GM18519 (cell line): ENCODE measurements around the gene YTHDF1.
"Not testable (repeated sequence)": the region's sequence is repeated elsewhere in the genome, so short reads cannot be mapped to it uniquely, and the experiment has no call there.

Experiments
- ATAC-seq: cut with Tn5 transposase; IDR thresholded peaks from one replicate; pipeline ENCODE4 v1.9.1; 2021; ENCODE audit warnings: mild to moderate bottlenecking, moderate library complexity; ENCODE audit not compliant: unreplicated experiment, low FRiP score

Gene YTHDF1

DNA sequence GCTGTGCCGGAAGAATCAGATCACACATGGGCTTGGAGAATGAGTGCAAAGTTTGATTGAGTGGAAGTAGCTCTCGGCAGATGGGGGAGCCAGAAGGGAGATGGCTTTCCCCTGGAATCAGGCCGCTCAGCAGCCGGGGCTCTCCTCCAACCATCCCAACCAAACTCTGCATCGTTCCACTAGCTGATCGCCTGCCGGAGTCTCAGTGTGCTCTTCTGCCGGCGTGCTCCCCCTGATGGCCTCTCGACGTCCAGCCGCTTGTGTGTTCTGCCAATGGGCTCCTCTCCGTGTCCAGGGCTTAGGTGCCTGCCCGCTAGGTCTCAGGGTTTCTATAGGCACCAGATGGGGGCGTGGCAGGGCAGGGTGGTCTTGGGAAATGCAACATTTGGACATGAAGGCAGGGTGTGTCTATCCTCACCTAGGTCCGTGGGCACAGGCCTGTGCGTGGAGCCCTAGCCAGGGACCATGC is 14.9 kb upstream of the YTHDF1 start:
- no peak for ATAC-seq

DNA sequence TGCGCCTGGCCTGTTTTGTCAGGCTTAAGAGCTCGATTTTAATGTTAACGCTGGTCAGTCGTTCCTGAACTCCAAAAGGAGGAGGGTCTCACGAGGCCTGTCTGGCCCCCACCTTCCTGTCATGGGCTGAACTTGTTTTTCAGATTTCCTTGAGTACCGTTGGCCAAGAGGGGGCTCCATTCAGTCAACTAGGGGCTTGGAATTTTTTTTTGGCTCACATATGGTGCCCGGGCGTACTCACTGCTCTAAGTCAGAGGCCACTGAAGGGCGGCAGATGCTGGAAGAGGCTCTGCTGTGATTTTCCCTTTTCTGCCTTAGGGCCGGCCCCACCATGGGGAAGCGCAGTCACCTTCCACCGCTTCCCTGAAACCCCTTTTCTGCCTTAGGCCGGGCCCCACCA is 12.9 kb upstream of the YTHDF1 start:
- ATAC-seq = no peak

DNA sequence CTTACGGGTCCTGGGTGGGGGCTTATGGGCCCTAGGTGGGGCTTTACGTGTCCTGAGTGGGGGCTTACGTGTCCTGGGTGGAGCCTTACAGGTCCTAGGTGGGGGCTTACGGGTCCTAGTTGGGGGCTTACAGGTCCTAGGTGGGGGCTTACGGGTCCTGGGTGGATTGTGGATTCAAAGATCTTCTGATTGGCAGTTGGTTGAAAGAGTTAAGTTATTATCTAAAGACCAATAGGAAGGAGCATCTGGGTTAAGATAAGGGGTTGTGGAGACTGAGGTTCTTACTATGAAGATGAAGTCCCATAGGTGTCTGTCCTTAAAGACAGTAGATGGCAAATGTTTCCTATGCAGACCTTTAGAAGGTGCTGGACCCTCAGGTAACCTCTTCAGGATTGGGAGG is 11.3 kb upstream of the YTHDF1 start:
- no peak for ATAC-seq

DNA sequence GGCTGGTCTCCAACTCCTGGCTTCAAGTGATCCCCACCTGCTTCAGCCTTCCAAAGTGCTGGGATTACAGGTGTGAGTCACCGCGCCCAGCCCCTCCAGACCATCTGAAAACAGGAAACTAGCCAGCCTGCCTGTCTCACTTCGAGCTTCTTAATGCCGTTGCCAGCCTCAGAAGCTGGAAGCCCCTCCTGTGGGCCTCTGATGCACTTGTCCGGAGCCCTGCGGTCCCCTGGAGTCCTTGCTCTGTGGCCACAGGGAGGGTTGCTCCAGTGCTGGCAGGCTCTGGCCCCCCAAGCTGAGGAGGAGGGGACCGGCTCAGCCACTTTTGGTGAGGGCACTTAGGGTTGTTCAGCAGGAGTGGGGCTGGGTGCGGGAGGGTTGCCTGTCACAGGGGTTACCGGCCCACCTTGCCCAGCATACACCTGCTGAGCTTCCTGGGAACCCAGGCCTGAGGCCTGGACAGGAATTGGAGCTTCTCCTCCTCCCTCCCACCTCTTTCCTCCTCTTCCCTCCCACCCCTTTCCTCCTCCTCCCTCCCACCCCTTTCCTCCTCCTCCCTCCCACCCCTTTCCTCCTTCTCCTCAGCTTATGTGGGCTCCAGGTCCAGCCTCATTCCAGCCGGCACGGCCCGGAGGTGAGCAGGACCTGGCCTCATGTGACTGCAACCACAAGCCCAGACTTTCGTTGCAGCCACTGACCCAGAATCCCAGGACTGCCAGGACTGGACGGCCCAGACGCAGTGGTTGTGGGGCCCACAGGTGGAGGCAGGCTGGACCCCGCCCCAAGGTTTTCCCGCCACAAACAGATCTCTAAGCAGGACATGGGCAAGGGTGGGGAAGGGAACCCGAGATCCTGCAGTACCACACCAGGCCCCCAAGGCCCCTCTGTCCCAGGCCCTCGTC is 10.4 kb upstream of the YTHDF1 start:
- ATAC-seq = no peak

DNA sequence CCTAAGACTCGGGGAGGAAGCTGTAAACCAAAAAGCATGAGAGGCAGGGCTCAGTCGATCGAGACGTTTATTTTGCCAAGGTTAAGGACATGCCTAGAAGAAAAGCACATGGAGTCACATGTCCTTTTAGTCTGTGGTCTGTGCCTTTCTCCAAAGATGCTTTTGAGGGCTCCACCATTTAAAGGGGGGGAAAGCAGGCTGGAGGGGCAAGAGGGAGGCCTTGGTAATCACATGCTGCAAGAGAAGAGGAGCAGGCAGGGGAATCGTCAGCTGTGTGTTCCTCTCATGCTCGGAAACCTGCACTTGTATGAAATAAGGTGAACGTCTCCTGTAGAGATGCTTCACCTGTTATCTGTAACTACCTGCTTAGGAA is 9.1 kb upstream of the YTHDF1 start:
- no peak for ATAC-seq

DNA sequence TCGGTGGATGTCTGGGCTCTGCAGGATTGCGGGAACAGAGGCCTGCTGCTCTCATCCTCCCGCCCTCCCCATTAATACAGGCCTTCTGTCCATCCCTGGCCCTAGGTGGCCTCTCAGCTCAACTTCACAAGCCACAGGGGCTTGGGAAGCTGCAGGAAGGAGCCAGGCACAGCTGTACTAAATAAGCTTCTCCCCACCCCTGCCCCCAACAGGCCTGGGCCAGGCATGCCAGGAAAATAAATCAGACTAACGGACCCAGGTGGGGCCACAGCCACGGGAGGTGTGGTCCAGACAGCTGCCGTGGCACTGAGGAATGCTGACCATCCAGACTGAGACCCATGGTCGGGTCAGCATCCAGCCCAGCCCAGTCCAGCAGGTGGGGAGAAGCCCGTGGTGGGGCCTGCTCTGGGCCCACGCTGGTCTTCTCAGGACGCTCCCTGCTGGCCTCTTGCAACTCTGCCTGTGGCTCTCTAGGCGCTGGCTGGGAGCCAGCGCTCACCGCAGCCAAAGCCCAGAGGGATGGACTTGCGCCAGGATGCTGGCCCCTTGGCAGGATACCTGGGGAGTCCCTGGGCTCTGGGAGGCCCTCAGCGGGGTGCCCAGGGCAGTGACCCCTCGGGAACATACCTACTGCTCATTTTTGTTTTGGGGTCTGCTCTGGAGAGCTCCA is 8.6 kb upstream of the YTHDF1 start:
- ATAC-seq = no peak

DNA sequence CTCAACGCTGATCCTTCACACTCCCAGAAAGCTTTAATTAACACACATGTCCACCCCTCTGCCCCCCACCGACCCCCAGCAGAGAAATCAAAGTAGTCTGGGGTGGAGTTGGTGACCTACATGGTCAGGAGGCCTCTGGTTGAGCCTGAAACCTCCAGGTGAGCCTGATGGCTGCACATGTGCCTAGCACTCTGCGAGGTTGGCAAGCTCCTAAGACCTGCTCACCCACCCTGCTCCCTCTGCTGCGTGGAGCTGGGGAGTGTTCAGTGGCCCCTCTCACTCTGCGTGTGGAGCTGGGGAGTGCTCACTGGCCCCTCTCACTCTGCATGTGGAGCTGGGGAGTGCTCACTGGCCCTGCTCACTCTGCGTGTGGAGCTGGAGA is 7.9 kb upstream of the YTHDF1 start:
- no peak for ATAC-seq

DNA sequence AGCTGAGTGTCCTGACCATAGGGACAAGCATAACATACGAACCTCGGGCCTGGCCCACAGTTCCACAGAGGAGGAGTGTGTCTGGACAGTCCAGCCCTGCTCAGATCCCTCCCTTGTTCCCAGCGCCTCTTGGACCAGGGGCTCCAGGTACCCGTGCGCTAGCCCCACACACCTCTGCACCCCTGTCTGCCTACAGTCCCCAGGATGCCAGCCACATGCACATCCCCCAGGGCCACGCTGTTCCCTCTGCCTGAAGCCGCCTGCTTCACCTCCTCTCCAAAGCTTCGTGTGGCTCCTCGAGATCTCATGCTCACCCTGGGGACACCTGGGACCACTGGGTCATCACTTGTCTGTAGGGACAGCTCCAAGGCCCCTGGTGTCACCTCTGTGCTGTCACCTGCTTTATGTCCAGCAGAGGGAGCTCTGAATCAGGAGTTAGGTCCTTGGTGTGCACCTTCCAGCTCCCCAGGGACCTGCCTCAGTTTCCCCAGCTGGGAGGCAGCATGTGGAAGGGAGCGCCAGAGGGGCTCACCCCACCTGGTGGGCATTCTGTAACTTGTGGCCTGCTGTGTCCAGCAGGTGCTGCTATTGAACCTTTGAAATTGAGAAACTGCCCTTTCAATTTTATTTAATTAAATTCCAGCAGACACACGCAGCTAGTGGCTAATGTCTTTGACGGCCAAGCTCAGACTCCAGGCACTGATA is 7.3 kb upstream of the YTHDF1 start:
- no peak for ATAC-seq

DNA sequence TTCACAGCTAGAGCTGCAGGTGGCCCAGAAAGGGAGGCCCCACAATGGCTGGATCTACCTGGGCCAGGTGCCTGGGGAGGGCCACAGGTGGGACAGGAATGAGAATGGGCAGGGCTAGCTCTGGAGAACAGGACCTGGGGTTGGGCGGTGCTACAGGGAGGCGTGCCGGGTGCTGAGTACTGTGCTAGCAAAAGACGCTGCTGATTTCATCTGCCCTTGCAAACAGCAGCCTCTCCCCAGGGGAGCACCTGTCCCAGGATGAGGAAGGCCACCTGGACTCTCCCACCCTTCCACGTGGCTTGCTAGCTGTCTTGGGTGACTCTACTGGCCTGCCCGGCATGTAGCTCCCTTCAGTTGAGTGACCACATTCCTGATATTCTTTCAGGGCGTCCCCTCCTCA is 6.6 kb upstream of the YTHDF1 start:
- ATAC-seq = no peak

DNA sequence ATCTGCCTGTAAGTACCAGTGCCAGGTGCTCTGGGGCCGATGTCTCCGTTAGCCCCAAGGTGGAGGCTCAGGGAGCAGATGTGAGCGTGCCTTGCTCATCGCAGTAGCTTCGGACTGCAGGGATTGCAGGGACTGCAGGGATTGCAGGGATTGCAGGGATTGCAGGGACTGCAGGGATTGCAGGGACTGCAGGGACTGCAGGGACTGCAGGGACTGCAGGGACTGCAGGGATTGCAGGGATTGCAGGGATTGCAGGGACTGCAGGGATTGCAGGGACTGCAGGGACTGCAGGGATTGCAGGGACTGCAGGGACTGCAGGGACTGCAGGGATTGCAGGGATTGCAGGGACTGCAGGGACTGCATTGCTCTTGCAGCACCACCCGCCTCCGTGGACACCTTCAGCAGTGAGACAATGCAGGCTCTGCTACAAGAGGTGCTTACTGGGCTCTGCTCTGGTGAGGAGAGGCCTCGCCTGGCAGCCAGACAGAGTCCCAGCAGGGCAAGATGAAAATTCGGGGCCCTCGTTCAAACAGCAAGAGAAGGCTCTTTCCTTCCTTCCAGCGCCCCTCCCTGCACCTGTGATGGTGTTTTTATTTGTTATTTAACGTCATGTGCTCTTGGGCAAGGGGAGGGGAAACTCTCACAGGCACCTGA is 5.6 kb upstream of the YTHDF1 start:
- not testable (repeated sequence) for ATAC-seq

DNA sequence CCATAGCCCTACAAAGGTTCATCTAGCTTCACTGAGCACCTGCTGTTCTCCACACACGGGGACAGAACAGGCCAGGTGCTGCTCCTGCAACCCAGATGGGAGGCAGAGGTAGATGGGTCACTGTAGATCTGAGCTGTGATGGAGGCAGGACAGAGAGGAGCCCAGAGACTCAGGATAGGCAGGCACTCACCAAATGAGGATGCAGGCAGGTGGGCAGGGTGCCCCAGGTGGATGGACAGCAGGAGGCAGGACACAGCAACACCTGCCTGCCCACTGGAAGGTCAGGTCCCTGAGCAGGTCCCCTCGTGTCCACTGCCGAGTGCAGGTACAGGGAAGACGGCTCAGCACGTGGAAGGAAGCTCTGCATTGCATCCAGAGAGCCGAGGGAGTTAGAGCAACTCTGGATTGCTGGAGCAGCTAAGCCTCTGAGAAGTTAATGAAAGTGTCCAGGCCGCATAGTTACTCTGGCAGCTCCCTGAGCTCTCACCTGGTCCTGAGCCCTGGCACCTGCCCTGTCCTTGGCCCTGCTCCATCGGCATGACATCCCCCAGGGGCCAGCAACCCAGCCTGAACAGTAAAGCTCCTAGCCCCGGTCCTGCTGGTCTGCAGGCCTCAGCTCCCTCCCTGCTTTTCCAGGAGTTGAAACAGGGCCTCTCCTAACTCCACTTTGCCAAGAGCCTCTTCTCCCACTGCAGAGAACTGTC is 4.9 kb upstream of the YTHDF1 start:
- ATAC-seq = no peak

DNA sequence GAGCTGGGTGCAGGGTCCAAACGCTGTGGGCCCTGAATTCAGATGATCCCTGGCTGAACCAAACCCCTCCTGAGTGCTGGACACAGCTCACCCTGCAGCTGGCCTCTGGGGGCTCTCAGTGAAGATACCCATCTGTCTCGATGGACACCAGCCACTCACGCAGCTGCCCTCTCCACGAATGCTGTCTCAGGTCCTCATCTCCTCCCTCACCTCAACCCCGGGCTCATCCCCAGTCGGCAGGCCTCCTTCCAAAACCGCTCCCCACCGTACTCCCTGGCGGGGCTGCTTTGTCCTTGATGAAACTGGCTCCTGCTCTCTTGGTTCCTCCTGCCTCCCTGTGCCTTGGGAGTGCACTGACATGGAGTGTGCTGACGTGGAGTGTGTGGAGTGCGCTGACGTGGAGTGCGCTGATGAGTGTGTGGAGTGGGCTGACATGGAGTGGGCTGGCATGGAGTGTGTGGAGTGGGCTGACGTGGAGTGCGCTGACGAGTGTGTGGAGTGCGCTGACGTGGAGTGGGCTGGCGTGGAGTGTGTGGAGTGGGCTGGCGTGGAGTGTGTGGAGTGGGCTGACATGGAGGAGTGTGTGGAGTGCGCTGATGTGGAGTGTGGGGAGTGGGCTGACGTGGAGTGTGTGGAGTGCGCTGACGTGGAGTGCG is 4.1 kb upstream of the YTHDF1 start:
- no peak for ATAC-seq

DNA sequence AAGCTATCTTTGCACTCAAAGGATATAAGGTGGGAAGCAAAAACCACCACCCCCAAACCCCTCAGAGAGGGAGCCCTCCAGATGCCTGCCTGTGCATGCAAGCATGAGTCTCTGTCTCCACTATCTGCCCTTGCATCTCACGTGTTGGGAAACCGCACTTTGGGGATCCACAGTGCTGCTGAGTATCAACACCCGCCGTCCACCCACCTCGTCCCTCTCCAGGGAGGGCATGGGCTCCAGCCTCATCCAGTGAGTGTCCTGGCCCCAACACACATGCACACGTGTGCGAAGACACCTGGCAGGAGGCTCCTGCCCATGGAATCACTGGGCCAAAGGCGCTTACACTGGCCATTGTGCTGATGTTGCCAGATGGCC is 3.5 kb upstream of the YTHDF1 start:
- ATAC-seq = no peak

DNA sequence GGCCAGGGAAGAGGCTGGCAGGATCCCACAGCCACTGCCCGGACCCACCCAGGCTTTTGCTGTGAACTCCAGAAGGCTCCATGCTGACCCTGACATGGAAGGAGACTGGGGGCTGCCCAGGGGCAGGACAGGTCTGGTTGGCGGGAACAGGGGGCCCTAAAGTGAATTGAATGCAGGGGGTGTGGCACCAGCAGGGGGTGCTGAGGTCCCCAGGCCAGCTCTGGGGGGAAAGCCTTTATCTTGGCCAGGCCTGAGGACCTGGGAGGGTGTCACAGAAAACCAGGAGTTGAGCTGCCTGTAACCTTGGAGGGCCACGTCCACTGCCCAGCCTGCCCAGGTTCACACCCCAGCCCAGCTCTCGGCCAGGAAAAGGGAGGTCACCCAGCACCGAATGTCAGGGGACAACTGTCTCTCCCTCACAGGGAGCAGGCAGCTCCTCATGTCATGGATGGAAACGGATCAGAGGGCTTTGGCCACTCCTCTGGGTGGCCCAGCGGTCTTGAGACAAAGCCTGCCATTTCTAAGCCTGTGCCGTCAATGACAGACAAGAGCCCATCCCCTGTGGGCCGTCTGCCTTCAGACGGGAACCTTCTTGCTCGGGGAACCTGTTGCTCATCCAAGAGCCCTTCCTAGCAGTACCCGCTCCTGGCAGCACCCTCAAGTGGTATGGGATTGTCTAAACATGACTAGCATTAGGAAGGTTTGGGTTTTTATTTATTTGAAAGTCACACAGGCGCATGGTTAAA is 2.9 kb upstream of the YTHDF1 start:
- no peak for ATAC-seq

DNA sequence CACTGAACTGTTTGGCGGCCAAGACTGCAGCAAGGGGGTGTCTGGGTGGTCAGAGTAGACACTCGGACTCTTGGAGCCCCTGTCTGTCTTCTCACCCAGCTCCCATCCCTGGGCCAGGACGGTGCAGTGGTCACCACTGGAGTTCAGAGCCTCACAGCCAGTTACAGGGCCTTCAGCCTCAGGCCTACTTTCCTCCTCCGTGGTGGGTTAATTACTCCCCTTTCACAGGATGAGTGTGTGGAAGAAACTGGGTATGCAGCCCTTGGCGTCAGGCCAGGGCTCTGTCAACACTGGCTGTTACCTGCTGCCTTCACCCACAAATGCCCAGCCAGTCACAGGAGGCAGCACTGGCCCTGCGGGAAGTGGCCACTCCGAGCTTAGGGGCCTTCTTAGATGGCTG is 1.8 kb upstream of the YTHDF1 start:
- ATAC-seq = no peak

DNA sequence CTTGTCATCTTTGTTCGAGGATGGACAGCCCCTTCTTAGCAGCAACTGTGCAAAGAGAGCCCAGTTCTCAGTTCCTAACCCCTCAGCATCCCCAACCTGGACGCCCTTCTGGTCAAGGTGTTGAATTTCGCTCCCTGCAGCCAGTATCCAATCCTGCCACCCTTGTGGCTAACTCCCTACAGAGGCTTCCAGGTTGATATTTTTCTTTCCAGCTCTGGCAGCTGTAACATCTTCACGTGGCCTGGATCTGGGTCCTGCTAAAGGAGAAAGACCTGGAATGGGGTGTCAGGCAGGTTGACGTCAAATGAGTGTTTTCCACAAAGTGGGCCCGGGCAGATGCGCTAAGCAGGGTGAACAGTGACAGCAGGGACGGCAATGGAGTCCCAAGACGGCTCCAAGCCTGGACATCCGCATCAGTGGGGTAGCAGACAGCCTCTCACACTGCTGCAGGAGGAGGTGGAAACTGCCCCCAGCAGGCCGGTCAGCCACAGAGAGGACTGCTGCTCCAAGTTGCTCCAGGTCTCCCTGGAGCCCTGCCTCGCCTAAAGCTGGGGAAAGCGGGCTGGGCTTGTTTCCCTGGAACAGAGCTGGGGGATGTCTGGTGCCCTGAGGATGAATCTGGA is 1.0 kb upstream of the YTHDF1 start:
- ATAC-seq = no peak

DNA sequence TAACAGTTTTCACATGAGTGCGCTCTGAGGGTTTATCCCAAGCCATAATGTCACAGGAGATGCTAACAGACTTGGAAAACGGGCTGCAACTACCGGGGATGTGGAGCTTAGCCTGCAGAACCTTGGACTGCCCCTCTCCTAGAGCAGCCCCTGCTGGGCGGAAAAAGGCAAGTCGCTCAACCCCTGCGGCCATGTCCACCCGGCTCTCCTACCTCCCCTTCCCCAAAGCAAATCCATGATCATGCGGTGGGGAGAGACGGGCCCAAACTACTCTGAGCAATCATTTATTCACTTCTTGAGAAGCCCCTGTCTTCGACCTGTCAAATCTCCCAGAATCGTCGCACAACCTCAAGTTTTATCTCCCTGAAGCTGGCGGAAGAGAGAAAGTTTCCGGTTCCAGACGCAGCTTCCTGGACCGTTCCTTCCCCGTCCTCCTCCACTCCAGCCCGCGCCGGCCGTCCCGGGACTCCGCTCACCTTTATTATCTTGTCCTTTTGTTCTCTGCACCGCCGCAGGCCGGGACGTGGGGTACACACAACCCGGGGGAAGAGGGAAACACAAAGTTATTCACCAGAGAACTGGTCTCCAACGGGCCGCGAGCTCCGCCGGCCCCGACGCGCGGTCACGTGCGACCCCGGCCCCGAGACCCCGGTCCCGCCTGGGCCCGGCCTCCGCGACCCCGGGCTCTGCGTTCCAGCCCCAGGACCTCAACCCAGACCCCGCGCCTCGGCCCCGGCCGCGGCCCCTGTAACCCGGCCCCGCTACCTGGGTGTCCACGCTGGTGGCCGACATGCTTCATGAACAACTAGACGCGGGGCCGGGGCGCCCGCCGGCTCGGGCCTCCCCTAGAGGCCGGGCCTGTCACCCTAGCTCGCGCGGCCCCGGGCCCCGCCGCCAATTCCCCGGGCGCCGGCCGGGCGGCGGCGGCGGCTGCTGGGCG is 560 bp downstream of the YTHDF1 start:
- ATAC-seq = no peak

DNA sequence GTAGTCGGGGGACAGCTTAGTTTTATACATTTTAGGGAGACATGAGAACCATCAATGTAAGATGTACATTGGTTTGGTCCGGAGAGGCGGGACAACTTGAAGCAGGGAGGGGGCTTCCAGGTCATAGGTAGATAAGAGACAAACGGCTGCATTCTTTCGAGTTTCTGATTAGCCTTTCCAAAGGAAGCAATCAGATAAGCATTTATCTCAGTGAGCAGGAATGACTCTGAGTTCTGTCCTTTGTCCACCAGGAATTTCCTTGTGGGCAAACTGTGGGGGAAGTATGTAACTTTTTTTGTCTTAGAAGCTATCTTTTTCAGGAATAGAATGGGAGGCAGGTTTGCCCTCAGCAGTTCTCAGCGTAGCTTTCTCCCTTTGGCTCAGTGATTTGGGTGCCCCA is 1.4 kb downstream of the YTHDF1 start:
- ATAC-seq = no peak
